ENCODE measurements around the gene MBIP. TPM values are rescaled to one million over a fixed set of nuclear protein-coding genes. Genes with fewer than 3 reads are reported as not detected.

Gene MBIP
- total RNA-seq, result 10 to 100 TPM in 1 of 4 donors, 1 to 10 TPM in 3; 5.2 to 14.7 (median 9.3) TPM

GRCh38 chr14:36320200-36320896 is at the start of gene MBIP:
Gene MBIP (minus strand): TSS chr14:36320637. CDS start chr14:36320588, 49 bp downstream.
- no peaks in the 10 kb centered on the region for H3K36me3 ChIP-seq
- DNase-seq, result peak; percentile 71
- 0% methylated on average over 13 to 15 of the region's 35 CpGs for whole genome bisulfite sequencing, 2 donors
- H3K27me3 ChIP-seq, result peaks cover 0 to 31% (median 0%) of the 10 kb centered on the region in 4 donors
- peak within 1 kb of the TSS; percentile 87 to 94 (median 92) for H3K27ac ChIP-seq
- H3K9me3 ChIP-seq, result no peaks in the 10 kb centered on the region
- H3K4me1 ChIP-seq, result peaks cover 0 to 42% (median 8%) of the 10 kb centered on the region in 3 donors
- peak within 1 kb of the TSS; percentile 68 to 93 (median 89) for H3K4me3 ChIP-seq
- intact Hi-C loops (cut with DNase I), result no loop called here
- TF ChIP-seq CTCF (IDR thresholded peaks at IDR 0.05), result peak in 1 of 6 experiments; percentile 9
- TF ChIP-seq POLR2A (IDR thresholded peaks at IDR 0.05), result peak in 2 of 4 donors; percentile 21 to 61

GRCh38 chr14:36367985-36368774 is 47.7 kb upstream of the MBIP start:
- no peak for TF ChIP-seq POLR2A (IDR thresholded peaks at IDR 0.05)
- TF ChIP-seq CTCF (IDR thresholded peaks at IDR 0.05), result no peak
- intact Hi-C loops (cut with DNase I), result no loop called here
- H3K4me3 ChIP-seq, result no peak overlapping the region
- no peaks in the 10 kb centered on the region for H3K27me3 ChIP-seq
- 63 to 88% methylated on average over 5 to 6 of the region's 6 CpGs for WGBS, 2 donors
- DNase-seq, result no peak
- H3K27ac ChIP-seq, result no peak overlapping the region
- no peaks in the 10 kb centered on the region for H3K4me1 ChIP-seq
- no peaks in the 10 kb centered on the region for H3K36me3 ChIP-seq
- no peaks in the 10 kb centered on the region for H3K9me3 ChIP-seq

- Histone ChIP-seq H3K4me3 (no peak overlapping the region), H3K36me3 (no peaks in the 10 kb centered on the region), H3K27ac (no peak overlapping the region), H3K4me1 (no peaks in the 10 kb centered on the region), H3K27me3 (no peaks in the 10 kb centered on the region), H3K9me3 (no peaks in the 10 kb centered on the region)
- no peak for TF ChIP-seq POLR2A (IDR thresholded peaks at IDR 0.05)
- no peak for TF ChIP-seq CTCF (IDR thresholded peaks at IDR 0.05)
- intact Hi-C loops (cut with DNase I), result no loop called here
- WGBS, 2 donors, result 34% methylated on average over 2 of the region's 2 CpGs
- DNase-seq, result no peak
Measured at GRCh38 chr14:36365766-36366165, 45.3 kb upstream of the MBIP start.

- Histone ChIP-seq H3K27me3 (no peaks in the 10 kb centered on the region), H3K36me3 (no peaks in the 10 kb centered on the region), H3K4me1 (no peaks in the 10 kb centered on the region), H3K27ac (no peak overlapping the region), H3K4me3 (no peak overlapping the region), H3K9me3 (no peaks in the 10 kb centered on the region)
- no peak for TF ChIP-seq POLR2A (IDR thresholded peaks at IDR 0.05)
- no peak for TF ChIP-seq CTCF (IDR thresholded peaks at IDR 0.05)
- WGBS, 2 donors, result 76 to 90% methylated on average over 2 of the region's 2 CpGs
- DNase-seq, result no peak
- intact Hi-C loops (cut with DNase I), result no loop called here
Measured at GRCh38 chr14:36363704-36364103, 43.3 kb upstream of the MBIP start.

GRCh38 chr14:36362648-36363047 is 42.2 kb upstream of the MBIP start:
- Histone ChIP-seq H3K27ac (no peak overlapping the region), H3K36me3 (no peaks in the 10 kb centered on the region), H3K4me1 (no peaks in the 10 kb centered on the region), H3K4me3 (no peak overlapping the region), H3K27me3 (no peaks in the 10 kb centered on the region), H3K9me3 (no peaks in the 10 kb centered on the region)
- WGBS, 2 donors, result 36 to 46% methylated on average over 3 of the region's 3 CpGs
- DNase-seq, result no peak
- intact Hi-C loops (cut with DNase I), result no loop called here
- no peak for TF ChIP-seq CTCF (IDR thresholded peaks at IDR 0.05)

Measured in esophagus squamous epithelium (tissue), 5 donors.